GM12865 (cell line): Measurements from ENCODE around the gene RABAC1.

Experiments
- DNase-seq: peaks from one replicate; pipeline ENCODE4 v3.0.0; 2010; ENCODE audit warnings: low read depth
- H3K4me3 ChIP-seq: 2 replicates; pipeline ENCODE4 v1.5.1; 2011; ENCODE audit warnings: mild to moderate bottlenecking, low read depth, low read length, control low read depth
- TF ChIP-seq, protein P1 (sequence below): IDR thresholded peaks from 2 replicates; pipeline ENCODE4 v1.5.1; 2011; ENCODE audit warnings: low read length, control low read depth, low read depth, inconsistent platforms; ENCODE audit not compliant: insufficient read depth; ENCODE audit errors: missing control alignments

Gene RABAC1

DNA sequence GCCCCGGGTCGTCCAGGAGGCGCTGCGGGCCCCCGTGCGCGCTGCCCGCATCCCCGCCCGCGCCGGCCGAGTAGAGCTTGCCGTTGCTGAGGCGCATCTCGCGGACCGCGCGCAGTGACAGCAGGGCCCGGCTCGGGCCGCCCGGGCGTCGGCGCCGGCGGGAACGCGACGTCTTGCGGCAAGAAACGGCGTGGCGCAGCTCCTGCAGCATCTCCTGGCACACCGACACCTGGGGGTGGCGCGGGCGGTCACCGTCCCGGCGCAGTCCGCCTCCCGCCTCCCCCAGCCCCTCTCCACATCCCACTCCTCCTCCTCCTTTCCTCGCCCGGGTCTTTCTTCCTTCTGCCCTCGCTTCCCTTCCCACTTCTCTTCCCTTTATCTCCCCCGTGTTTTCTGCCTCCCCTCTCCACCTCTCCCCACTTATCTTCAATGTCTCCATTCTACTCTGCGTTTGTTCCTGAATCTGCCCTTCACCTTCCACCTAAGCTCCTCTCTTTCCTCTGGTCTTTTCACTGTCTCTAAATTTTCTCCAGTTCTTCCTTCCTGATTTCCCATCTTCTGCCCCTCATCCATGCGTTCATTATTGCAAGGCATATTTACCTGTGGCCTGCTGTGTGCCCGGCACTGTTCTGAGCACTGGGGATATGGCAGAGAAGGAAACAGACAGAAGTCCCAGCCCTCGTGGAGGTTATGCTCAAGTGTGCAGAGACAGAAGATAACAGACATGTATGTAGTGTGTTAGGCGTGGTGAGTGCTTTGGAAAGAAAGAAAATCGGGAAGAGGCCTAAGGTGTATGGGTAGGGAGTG lies 40.2 kb upstream of the RABAC1 start:
- no peak overlapping the region for H3K4me3 ChIP-seq
- TF ChIP-seq, protein P1, sequence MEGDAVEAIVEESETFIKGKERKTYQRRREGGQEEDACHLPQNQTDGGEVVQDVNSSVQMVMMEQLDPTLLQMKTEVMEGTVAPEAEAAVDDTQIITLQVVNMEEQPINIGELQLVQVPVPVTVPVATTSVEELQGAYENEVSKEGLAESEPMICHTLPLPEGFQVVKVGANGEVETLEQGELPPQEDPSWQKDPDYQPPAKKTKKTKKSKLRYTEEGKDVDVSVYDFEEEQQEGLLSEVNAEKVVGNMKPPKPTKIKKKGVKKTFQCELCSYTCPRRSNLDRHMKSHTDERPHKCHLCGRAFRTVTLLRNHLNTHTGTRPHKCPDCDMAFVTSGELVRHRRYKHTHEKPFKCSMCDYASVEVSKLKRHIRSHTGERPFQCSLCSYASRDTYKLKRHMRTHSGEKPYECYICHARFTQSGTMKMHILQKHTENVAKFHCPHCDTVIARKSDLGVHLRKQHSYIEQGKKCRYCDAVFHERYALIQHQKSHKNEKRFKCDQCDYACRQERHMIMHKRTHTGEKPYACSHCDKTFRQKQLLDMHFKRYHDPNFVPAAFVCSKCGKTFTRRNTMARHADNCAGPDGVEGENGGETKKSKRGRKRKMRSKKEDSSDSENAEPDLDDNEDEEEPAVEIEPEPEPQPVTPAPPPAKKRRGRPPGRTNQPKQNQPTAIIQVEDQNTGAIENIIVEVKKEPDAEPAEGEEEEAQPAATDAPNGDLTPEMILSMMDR = no peak
- no peak for DNase-seq

DNA sequence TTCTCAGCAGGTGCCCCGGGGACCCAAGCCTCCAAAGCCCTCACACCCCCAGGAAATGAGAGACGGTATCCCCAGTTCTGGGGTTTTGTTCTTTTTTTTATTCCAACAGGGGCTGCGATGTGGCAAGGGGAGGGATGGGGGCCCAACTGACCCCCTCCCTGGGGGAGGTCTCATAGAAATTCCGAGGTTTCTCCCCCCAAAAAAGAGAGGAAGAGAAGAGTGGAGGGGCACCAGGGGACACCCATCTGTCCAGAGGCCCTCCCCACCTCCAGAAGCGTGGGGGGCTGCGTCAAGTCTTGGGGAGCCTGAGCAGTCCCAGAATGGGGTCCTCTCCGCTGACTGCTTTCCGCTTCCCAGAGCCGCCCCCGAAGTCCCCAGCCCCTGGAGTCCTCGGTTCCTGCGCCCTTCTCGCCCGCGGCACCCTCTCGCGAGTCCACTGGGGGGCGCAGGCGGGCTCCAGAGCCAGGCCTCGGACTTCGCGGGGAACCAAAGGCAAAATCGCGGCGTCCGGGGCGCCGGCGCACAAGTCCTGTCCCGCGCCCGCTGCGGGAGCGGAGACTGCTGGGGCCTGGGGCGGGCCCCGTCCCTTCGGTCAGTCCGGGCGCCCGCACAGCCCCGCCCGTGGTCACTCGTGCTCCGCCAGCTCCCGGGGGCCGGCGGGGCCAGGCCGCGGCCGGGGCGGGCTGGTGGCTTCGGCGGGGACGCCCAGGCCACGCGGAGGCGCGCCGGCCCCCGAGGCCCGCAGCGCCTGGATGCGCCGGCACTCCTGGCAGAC lies 39.3 kb upstream of the RABAC1 start:
- H3K4me3 ChIP-seq = no peak overlapping the region
- TF ChIP-seq, protein P1 = peak; percentile 75
- peak; percentile 49 for DNase-seq

DNA sequence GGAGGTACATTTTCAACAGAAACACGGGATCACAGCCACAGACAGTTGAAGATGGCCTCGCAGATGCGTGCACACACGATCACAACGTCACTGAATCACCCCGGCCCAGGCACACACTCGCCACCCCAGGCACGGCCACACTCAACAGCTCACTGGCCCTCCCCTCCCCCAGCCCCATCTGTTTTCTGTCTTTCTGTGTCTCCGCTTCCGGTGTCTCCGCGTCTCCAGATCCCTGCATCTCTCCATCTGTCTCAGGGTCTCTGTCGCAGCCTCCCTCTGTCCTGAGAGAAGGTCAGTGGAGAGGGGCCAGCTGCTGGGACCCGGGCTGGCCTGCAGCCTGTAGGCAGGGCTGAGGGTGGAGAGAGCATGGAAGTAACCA lies 38.7 kb upstream of the RABAC1 start:
- no peak overlapping the region for H3K4me3 ChIP-seq
- TF ChIP-seq, protein P1 = no peak
- DNase-seq = no peak

DNA sequence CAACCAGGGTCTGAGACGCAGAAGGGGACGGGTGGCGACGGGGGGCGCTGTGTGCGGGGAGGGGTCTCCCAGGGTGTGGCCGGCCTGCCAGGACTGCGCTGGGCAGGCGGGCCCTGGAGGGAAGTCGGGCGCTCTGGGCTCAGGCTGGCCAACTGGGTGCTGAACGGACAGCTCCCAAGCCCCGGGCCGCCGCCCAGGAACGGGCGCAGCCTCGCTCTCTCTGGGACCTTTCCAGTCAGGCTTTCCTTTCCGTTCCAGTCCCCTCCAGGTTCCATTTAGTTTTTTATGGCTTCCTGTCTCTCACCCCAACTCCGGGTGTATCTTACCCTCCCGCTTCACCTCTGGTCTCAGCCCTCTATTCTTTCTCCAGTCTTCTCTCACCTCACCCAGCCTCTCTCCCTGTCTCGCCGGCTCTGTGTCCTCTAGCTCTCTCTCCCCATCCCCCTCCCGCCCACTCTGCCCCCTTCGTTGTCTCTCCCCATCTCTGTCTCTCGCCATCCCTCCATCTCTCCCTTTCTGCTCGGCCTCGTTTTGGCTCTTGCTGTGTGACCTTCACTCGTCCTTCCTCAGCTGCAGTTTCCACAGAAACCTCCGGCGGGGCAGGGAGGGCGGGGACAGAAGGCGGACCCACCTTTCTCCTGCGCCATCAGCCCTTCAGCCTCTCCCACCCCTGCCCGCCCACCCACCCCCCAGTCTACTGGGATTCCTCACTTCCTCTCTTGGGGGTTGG lies 38.2 kb upstream of the RABAC1 start:
- H3K4me3 ChIP-seq = no peak overlapping the region
- peak; percentile 26 for DNase-seq
- TF ChIP-seq, protein P1 = no peak

DNA sequence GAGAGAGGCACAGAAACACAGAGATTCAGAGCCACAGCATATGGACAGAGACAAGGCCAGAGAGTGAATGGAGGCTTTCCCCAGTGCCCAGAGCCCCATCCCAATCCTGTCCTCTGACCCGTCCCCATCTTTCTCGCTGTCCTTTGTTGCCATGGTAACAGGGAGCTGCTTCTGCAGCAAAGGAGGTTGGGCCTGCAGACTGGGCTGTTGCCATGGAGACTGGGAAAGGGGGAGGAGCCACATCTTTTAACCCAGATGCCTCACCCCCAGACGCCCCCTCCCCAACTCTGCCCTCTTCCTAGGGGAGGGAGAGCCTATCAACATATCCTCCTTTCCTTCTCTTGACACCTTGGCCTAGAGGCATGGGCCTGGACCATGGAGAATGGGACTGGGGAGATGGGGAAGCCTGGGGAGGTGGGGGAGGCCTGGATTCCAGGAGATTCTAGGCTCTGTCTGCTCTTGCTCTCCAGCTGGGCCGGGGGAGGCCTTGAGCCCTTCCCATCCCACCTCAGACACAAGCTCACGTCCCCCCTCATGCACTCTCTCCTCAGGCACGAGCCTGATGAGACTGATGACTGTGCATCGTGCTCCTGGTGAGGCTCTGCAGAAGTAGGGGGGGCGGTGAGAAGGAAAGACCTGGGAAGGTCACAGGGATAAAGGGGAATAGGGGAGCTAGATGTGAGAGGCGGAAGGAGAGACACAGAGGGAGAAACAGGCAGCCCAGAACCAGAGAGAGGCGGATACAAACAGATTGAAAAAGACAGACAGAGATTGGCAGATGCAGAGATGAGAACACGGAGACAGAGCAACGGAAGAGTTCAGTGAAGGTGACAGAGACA lies 37.1 kb upstream of the RABAC1 start:
- TF ChIP-seq, protein P1 = no peak
- H3K4me3 ChIP-seq = no peak overlapping the region
- DNase-seq = peak; percentile 34
